C4-2B (cell line): Measurements from ENCODE around the gene RHOG.

ENCODE experiments used
- CTCF ChIP-seq: fragments of 450-650 bp; conservative IDR thresholded peaks from 2 replicates; pipeline ENCODE4 v1.5.1; 2017; ENCODE audit warnings: mild to moderate bottlenecking
- ZFX ChIP-seq: fragments of 450-650 bp; IDR thresholded peaks from 2 replicates; pipeline ENCODE4 v1.6.1; 2017

GRCh38 chr11:3845246-3845645, 4.5 kb upstream of the RHOG start:
- TF ChIP-seq CTCF, result no peak
- no peak for TF ChIP-seq ZFX
